ENCODE results near the gene IRS1. TPM values are rescaled to one million over a fixed set of nuclear protein-coding genes. Genes with fewer than 3 reads are reported as not detected.
A peak's percentile ranks its signal among the peaks of the same experiment; 100 is the strongest.

IRS1 gene
- total RNA-seq, 4 donors from 2014 or later, result 6.2 to 20.9 (median 12.8) TPM

GRCh38 chr2:226699321-226699720 is 100.3 kb downstream of the IRS1 start:
- in situ Hi-C loops (cut with MboI; ENCODE audit: low pct_ligation_motif_present in 1 of 4, low pct_unique_long_range_greater_than_20kb in 1 of 4, low sequenced_read_pairs in 3 of 4) (no loop called here), intact Hi-C loops (cut with DNase I; ENCODE audit: low total_unique reads) (no loop called here)
- no peaks in the 10 kb centered on the region for H3K4me1 ChIP-seq
- no peaks in the 10 kb centered on the region for H3K27me3 ChIP-seq
- H3K9me3 ChIP-seq, result no peaks in the 10 kb centered on the region
- no peak for TF ChIP-seq EP300 (IDR thresholded peaks at IDR 0.05; ENCODE audit: low read depth)
- no peak for TF ChIP-seq POLR2A (IDR thresholded peaks at IDR 0.05)
- TF ChIP-seq, protein P1, sequence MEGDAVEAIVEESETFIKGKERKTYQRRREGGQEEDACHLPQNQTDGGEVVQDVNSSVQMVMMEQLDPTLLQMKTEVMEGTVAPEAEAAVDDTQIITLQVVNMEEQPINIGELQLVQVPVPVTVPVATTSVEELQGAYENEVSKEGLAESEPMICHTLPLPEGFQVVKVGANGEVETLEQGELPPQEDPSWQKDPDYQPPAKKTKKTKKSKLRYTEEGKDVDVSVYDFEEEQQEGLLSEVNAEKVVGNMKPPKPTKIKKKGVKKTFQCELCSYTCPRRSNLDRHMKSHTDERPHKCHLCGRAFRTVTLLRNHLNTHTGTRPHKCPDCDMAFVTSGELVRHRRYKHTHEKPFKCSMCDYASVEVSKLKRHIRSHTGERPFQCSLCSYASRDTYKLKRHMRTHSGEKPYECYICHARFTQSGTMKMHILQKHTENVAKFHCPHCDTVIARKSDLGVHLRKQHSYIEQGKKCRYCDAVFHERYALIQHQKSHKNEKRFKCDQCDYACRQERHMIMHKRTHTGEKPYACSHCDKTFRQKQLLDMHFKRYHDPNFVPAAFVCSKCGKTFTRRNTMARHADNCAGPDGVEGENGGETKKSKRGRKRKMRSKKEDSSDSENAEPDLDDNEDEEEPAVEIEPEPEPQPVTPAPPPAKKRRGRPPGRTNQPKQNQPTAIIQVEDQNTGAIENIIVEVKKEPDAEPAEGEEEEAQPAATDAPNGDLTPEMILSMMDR (IDR thresholded peaks at IDR 0.05), result no peak
- peak in 1 of 3 donors; percentile 19 for TF ChIP-seq POLR2AphosphoS5 (IDR thresholded peaks at IDR 0.05)
- H3K4me3 ChIP-seq, result no peak overlapping the region
- H3K27ac ChIP-seq, result no peak overlapping the region
- DNase-seq, result peak; percentile 38
- H3K36me3 ChIP-seq, result no peaks in the 10 kb centered on the region
- 66% methylated on average over 2 of the region's 2 CpGs; no CpG with 5 or more reads in 1 of the 2 donors for WGBS, 2 donors (ENCODE audit: low coverage in 1 of 2)

DNA sequence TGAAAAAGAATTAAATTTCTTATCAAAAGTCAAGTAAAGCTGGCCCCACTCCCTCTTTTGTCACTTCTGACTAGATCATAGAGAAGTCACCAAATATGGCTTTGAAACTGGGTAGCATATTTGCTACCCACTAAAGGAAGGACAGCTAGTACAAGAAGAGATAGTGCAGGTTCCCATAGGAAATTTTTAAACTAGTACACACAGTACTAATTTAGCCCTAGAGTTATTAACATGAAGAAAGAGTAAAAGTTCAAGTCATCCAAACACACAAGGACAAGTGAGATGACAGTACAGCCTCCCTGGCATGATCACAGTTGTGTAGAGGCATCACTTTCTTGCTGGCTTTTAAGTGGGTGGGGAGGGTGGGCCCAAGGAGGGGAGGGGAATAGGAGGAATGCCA is 100.9 kb downstream of the IRS1 start:
- H3K4me1 ChIP-seq, result no peaks in the 10 kb centered on the region
- H3K9me3 ChIP-seq, result no peaks in the 10 kb centered on the region
- no peaks in the 10 kb centered on the region for H3K27me3 ChIP-seq
- in situ Hi-C loops (cut with MboI; ENCODE audit: low pct_ligation_motif_present in 1 of 4, low pct_unique_long_range_greater_than_20kb in 1 of 4, low sequenced_read_pairs in 3 of 4), result no loop called here
- intact Hi-C loops (cut with DNase I; ENCODE audit: low total_unique reads), result no loop called here
- no peak for DNase-seq
- TF ChIP-seq POLR2A (IDR thresholded peaks at IDR 0.05), result no peak
- TF ChIP-seq POLR2AphosphoS5 (IDR thresholded peaks at IDR 0.05), result peak in 1 of 3 donors; percentile 9
- no peak overlapping the region for H3K4me3 ChIP-seq
- no peak overlapping the region for H3K27ac ChIP-seq
- H3K36me3 ChIP-seq, result no peaks in the 10 kb centered on the region

DNA sequence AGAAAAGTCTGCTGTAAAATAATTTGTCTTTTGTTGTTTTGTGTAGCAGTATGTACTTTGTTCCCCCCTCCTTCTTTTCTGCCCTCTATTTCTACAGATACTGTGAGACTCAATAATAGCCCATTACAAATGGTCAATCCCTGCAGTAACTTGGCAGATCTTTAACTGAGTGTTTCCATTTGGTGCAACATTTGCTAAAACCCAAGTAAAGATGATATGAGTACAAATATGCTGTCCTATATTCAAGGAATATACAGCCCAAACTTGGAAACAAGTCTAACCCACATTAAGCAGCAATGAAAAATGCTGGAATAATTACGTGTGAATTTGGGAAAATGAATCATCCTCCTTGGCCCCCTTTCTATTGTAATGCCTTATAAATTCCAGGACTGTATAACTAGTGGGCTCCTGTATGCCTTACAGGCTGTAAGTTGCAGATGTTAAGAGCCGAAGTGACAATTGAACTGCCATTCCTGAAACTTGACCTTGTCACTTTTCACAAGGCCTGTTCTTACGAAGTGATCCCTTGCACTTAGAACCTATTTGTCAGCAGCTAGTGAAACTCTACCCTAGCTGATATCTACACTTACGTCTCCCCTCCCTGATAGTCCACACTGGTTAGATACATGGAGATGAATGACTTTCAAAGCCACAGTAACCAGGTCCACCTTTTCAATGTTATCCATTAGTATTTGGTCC is 104.9 kb downstream of the IRS1 start:
- H3K27ac ChIP-seq, result no peak overlapping the region
- H3K36me3 ChIP-seq, result no peaks in the 10 kb centered on the region
- intact Hi-C loops (cut with DNase I; ENCODE audit: low total_unique reads), result no loop called here
- H3K27me3 ChIP-seq, result no peaks in the 10 kb centered on the region
- H3K4me3 ChIP-seq, result no peak overlapping the region
- in situ Hi-C loops (cut with MboI; ENCODE audit: low pct_ligation_motif_present in 1 of 4, low pct_unique_long_range_greater_than_20kb in 1 of 4, low sequenced_read_pairs in 3 of 4), result no loop called here
- 80 to 94% methylated on average over 4 of the region's 4 CpGs for WGBS, 2 donors (ENCODE audit: low coverage in 1 of 2)
- TF ChIP-seq POLR2A (IDR thresholded peaks at IDR 0.05), result no peak
- TF ChIP-seq EP300 (IDR thresholded peaks at IDR 0.05; ENCODE audit: low read depth), result no peak
- TF ChIP-seq POLR2AphosphoS5 (IDR thresholded peaks at IDR 0.05), result no peak
- TF ChIP-seq, protein P1 (IDR thresholded peaks at IDR 0.05), result no peak
- peaks cover 0 to 12% (median 1%) of the 10 kb centered on the region in 4 donors for H3K4me1 ChIP-seq
- no peaks in the 10 kb centered on the region for H3K9me3 ChIP-seq
- DNase-seq, result no peak

DNA sequence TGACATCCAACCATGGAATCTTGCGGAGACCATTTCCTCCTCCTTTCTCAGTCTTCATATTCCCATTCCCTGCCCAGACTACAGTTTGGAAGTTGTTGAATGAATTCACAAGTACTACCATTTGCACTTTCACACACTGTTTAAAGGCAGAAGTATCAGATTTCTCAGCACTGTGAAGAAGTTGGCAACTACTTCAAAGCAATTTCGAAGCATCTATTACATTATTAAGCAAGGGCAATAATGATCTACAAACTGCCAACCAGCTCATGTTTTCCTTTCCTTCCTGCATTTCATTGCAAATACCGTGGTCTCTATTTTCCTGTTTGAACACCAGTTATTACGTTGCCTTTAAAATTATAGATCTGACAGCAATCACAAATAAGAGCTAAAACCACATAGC is 105.5 kb downstream of the IRS1 start:
- Histone ChIP-seq H3K27me3 (no peaks in the 10 kb centered on the region), H3K4me1 (peaks cover 0 to 12% (median 1%) of the 10 kb centered on the region in 4 donors), H3K36me3 (no peaks in the 10 kb centered on the region), H3K27ac (no peak overlapping the region), H3K4me3 (no peak overlapping the region), H3K9me3 (no peaks in the 10 kb centered on the region)
- intact Hi-C loops (cut with DNase I; ENCODE audit: low total_unique reads), result no loop called here
- in situ Hi-C loops (cut with MboI; ENCODE audit: low pct_ligation_motif_present in 1 of 4, low pct_unique_long_range_greater_than_20kb in 1 of 4, low sequenced_read_pairs in 3 of 4), result no loop called here
- TF ChIP-seq, protein P1 (IDR thresholded peaks at IDR 0.05), result no peak
- TF ChIP-seq POLR2A (IDR thresholded peaks at IDR 0.05) (no peak), EP300 (IDR thresholded peaks at IDR 0.05; ENCODE audit: low read depth) (no peak)
- 49 to 58% methylated on average over 3 to 4 of the region's 4 CpGs for WGBS, 2 donors (ENCODE audit: low coverage in 1 of 2)
- no peak for DNase-seq

DNA sequence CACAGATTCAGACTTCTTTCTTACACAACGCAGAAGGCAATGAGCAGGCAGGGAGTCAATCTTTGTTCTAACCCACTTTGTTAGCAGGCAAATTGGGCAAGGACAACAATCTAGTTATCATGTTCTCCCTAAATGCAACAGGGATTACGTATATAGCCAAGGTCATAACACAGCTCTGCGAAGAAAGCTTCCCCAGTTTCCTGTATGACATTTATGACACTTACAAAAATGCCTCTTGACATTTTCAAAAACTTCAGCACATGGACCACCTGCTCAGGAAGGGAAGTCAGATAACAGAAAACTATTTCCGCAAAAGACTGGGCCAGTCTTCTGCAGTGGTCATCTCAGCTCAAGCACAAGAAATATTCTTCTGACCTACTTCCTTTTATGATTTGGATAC is 106.1 kb downstream of the IRS1 start:
- no peak for DNase-seq
- peaks cover 0 to 12% (median 1%) of the 10 kb centered on the region in 4 donors for H3K4me1 ChIP-seq
- intact Hi-C loops (cut with DNase I; ENCODE audit: low total_unique reads), result no loop called here
- no peak overlapping the region for H3K4me3 ChIP-seq
- TF ChIP-seq, protein P1 (IDR thresholded peaks at IDR 0.05), result no peak
- no peak for TF ChIP-seq EP300 (IDR thresholded peaks at IDR 0.05; ENCODE audit: low read depth)
- no peak for TF ChIP-seq POLR2AphosphoS5 (IDR thresholded peaks at IDR 0.05)
- no peak for TF ChIP-seq POLR2A (IDR thresholded peaks at IDR 0.05)
- in situ Hi-C loops (cut with MboI; ENCODE audit: low pct_ligation_motif_present in 1 of 4, low pct_unique_long_range_greater_than_20kb in 1 of 4, low sequenced_read_pairs in 3 of 4), result no loop called here
- no peak overlapping the region for H3K27ac ChIP-seq
- no peaks in the 10 kb centered on the region for H3K27me3 ChIP-seq
- WGBS, 2 donors (ENCODE audit: low coverage in 1 of 2), result 46 to 64% methylated on average over 3 to 4 of the region's 4 CpGs
- no peaks in the 10 kb centered on the region for H3K36me3 ChIP-seq
- H3K9me3 ChIP-seq, result no peaks in the 10 kb centered on the region
